ENCODE data around the gene BICC1. TPM values are rescaled to one million over a fixed set of nuclear protein-coding genes. Genes with fewer than 3 reads are reported as not detected.

BICC1 gene, protein sequence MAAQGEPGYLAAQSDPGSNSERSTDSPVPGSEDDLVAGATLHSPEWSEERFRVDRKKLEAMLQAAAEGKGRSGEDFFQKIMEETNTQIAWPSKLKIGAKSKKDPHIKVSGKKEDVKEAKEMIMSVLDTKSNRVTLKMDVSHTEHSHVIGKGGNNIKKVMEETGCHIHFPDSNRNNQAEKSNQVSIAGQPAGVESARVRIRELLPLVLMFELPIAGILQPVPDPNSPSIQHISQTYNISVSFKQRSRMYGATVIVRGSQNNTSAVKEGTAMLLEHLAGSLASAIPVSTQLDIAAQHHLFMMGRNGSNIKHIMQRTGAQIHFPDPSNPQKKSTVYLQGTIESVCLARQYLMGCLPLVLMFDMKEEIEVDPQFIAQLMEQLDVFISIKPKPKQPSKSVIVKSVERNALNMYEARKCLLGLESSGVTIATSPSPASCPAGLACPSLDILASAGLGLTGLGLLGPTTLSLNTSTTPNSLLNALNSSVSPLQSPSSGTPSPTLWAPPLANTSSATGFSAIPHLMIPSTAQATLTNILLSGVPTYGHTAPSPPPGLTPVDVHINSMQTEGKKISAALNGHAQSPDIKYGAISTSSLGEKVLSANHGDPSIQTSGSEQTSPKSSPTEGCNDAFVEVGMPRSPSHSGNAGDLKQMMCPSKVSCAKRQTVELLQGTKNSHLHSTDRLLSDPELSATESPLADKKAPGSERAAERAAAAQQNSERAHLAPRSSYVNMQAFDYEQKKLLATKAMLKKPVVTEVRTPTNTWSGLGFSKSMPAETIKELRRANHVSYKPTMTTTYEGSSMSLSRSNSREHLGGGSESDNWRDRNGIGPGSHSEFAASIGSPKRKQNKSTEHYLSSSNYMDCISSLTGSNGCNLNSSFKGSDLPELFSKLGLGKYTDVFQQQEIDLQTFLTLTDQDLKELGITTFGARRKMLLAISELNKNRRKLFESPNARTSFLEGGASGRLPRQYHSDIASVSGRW
- total RNA-seq, result 4.7 TPM

DNA sequence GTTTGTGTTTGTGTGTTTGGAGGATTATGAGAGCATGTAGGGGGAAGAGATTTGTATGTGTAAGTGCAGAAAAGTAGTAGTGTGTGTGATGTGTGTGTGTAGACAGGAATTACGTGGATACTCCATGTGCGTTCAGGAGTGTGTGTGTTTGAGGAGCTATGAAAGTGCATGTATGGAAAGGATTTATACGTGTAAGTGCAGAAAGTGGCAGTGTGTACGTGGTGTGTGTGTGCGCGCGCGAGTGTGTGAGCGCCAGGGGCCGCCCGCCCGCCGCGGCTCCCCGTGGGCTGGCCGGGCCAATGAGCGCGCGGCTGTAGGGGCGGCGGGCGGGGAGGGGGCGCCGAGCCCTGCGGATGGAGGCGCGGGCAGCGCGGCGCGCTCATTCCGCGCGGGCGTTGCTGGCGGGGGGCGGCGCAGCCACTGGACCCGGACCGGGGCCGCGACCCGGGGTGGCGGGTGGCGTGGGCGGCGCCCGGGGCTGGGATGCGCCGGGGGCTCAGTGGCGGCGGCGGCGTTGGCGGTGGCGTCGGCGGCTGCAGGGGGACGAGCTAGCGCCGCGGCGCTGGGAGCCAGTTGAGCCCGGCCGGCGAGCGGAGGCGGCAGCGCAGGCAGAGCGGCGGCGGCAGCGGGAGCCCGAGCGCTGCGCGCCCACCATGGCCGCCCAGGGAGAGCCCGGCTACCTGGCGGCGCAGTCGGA lies at the start of gene BICC1:
TSS of gene BICC1 (plus strand) at position 382 of the 697 bp plus-strand sequence. CDS start at position 654, 272 bp downstream.

Other genes with a start within 250 kb of the BICC1 start
- 23.2 TPM for gene IPMK, start 245.0 kb upstream of the BICC1 start, total RNA-seq
- 17.2 TPM for gene CISD1, start 243.7 kb upstream of the BICC1 start, total RNA-seq
- 60.1 TPM for gene UBE2D1, start 177.9 kb upstream of the BICC1 start, total RNA-seq
- gene TFAM, start 127.5 kb upstream of the BICC1 start, total RNA-seq, result 39.4 TPM

Data from parietal lobe (tissue), 1 donor.